22Rv1 (cell line): Measurements from ENCODE around the gene RGS7.

ENCODE experiments used
- ZFX ChIP-seq: fragments of 450-650 bp; IDR thresholded peaks from 2 replicates; pipeline ENCODE4 v1.6.1; 2017; ENCODE audit warnings: antibody characterized with exemption, borderline replicate concordance
- TF ChIP-seq, protein P1 (sequence below): fragments of 450-650 bp; IDR thresholded peaks from 2 replicates; pipeline ENCODE4 v1.5.1; 2017; ENCODE audit warnings: mild to moderate bottlenecking

DNA sequence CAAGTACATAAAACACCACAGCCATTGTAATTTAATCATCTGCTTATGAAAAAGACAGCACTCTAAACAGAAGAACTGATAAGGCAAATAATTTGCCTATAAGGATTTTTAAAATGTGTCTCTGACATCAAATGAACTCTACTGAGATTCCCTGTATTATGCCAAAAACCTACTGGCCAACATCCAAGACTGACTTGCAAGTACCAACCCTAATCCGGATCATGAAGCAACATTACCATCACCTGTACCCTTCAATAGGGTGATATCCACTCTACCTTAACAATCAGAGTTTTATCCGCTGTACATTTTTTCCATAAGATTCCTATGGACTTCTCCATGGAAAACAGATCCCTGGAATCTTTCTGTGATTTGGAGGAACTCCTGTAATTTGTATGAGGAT, 4.6 kb downstream of the RGS7 start:
- TF ChIP-seq, protein P1, sequence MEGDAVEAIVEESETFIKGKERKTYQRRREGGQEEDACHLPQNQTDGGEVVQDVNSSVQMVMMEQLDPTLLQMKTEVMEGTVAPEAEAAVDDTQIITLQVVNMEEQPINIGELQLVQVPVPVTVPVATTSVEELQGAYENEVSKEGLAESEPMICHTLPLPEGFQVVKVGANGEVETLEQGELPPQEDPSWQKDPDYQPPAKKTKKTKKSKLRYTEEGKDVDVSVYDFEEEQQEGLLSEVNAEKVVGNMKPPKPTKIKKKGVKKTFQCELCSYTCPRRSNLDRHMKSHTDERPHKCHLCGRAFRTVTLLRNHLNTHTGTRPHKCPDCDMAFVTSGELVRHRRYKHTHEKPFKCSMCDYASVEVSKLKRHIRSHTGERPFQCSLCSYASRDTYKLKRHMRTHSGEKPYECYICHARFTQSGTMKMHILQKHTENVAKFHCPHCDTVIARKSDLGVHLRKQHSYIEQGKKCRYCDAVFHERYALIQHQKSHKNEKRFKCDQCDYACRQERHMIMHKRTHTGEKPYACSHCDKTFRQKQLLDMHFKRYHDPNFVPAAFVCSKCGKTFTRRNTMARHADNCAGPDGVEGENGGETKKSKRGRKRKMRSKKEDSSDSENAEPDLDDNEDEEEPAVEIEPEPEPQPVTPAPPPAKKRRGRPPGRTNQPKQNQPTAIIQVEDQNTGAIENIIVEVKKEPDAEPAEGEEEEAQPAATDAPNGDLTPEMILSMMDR: no peak
- no peak for TF ChIP-seq ZFX
